NCI-H524 treated with DMSO at 0.1 percent for 48 hours (cell line): ENCODE measurements around the gene APOBEC4.
"Not testable (repeated sequence)": the region's sequence is repeated elsewhere in the genome, so short reads cannot be mapped to it uniquely, and the experiment has no call there.

Source experiments
- DNase-seq: peaks from one replicate; lab custom pipeline; 2025; lab: John Stamatoyannopoulos, UW

APOBEC4 gene

GRCh38 chr1:183633676-183634343, 19.3 kb downstream of the APOBEC4 start:
- peak; percentile 17 for DNase-seq

GRCh38 chr1:183632964-183633363, 20.2 kb downstream of the APOBEC4 start:
- DNase-seq: no peak

- no peak for DNase-seq
Observed at GRCh38 chr1:183632114-183632513, 21.0 kb downstream of the APOBEC4 start.

- DNase-seq: no peak
Observed at GRCh38 chr1:183630748-183631147, 22.4 kb downstream of the APOBEC4 start.

- DNase-seq: no peak
Observed at GRCh38 chr1:183628537-183628936, 24.6 kb downstream of the APOBEC4 start.

- not testable (repeated sequence) for DNase-seq
Observed at GRCh38 chr1:183626236-183626635, 26.9 kb downstream of the APOBEC4 start.

- peak; percentile 7 for DNase-seq
Observed at GRCh38 chr1:183622884-183623785, 30.0 kb downstream of the APOBEC4 start.

GRCh38 chr1:183622013-183622412, 31.1 kb downstream of the APOBEC4 start:
- no peak for DNase-seq

GRCh38 chr1:183620311-183620710, 32.8 kb downstream of the APOBEC4 start:
- no peak for DNase-seq

GRCh38 chr1:183619781-183620180, 33.3 kb downstream of the APOBEC4 start:
- no peak for DNase-seq

- DNase-seq: not testable (repeated sequence)
Observed at GRCh38 chr1:183618202-183618601, 34.9 kb downstream of the APOBEC4 start.

GRCh38 chr1:183612975-183613374, 40.1 kb downstream of the APOBEC4 start:
- not testable (repeated sequence) for DNase-seq

GRCh38 chr1:183612407-183612806, 40.7 kb downstream of the APOBEC4 start:
- no peak for DNase-seq

GRCh38 chr1:183611021-183611420, 42.1 kb downstream of the APOBEC4 start:
- DNase-seq: no peak

GRCh38 chr1:183609759-183610452, 43.2 kb downstream of the APOBEC4 start:
- DNase-seq: no peak

GRCh38 chr1:183609313-183609712, 43.8 kb downstream of the APOBEC4 start:
- DNase-seq: no peak

GRCh38 chr1:183607322-183607980, 45.7 kb downstream of the APOBEC4 start:
- DNase-seq: no peak

GRCh38 chr1:183605904-183606303, 47.2 kb downstream of the APOBEC4 start:
- DNase-seq: no peak

- DNase-seq: no peak
Observed at GRCh38 chr1:183604815-183605214, 48.3 kb downstream of the APOBEC4 start.

GRCh38 chr1:183604038-183604808, 48.9 kb downstream of the APOBEC4 start:
- DNase-seq: no peak

- no peak for DNase-seq
Observed at GRCh38 chr1:183602510-183602909, 50.6 kb downstream of the APOBEC4 start.
